Measurements from ENCODE around the gene GAB3. TPM values are rescaled to one million over a fixed set of nuclear protein-coding genes. Genes with fewer than 3 reads are reported as not detected.

Gene GAB3
- total RNA-seq, 4 donors from 2014 or later: 0.92 to 2.2 (median 1.1) TPM

- no peak for ATAC-seq
- no peaks in the 10 kb centered on the region for H3K27me3 ChIP-seq
- no peak overlapping the region for H3K4me3 ChIP-seq
- no peaks in the 10 kb centered on the region for H3K36me3 ChIP-seq
- TF ChIP-seq CTCF (IDR thresholded peaks at IDR 0.05 in 4 of 5, conservative IDR thresholded peaks at IDR 0.05 in 1 of 5) (no peak), POLR2A (IDR thresholded peaks at IDR 0.05) (no peak)
- no peak for DNase-seq
- no peak overlapping the region for H3K27ac ChIP-seq
- in situ Hi-C loops (cut with MboI; ENCODE audit: low sequenced_read_pairs in 4 of 4) (no loop called here), intact Hi-C loops (cut with DNase I; ENCODE audit: low total_unique reads) (no loop called here)
- H3K9me3 ChIP-seq: no peaks in the 10 kb centered on the region
- no peaks in the 10 kb centered on the region for H3K4me1 ChIP-seq
Observed at GRCh38 chrX:154793084-154793795, 42.4 kb upstream of the GAB3 start.

- in situ Hi-C loops (cut with MboI; ENCODE audit: low sequenced_read_pairs in 4 of 4) (no loop called here), intact Hi-C loops (cut with DNase I; ENCODE audit: low total_unique reads) (no loop called here)
- no peak overlapping the region for H3K27ac ChIP-seq
- no peaks in the 10 kb centered on the region for H3K4me1 ChIP-seq
- ATAC-seq: no peak
- H3K27me3 ChIP-seq: no peaks in the 10 kb centered on the region
- no peaks in the 10 kb centered on the region for H3K36me3 ChIP-seq
- TF ChIP-seq CTCF (IDR thresholded peaks at IDR 0.05 in 4 of 5, conservative IDR thresholded peaks at IDR 0.05 in 1 of 5) (no peak), POLR2A (IDR thresholded peaks at IDR 0.05) (no peak)
- no peak overlapping the region for H3K4me3 ChIP-seq
- H3K9me3 ChIP-seq: no peaks in the 10 kb centered on the region
- no peak for DNase-seq
Observed at GRCh38 chrX:154791939-154792338, 41.1 kb upstream of the GAB3 start.

GRCh38 chrX:154791467-154791866 lies 40.6 kb upstream of the GAB3 start:
- DNase-seq: no peak
- Histone ChIP-seq H3K4me3 (no peak overlapping the region), H3K27me3 (no peaks in the 10 kb centered on the region), H3K27ac (no peak overlapping the region), H3K4me1 (no peaks in the 10 kb centered on the region), H3K9me3 (no peaks in the 10 kb centered on the region), H3K36me3 (no peaks in the 10 kb centered on the region)
- intact Hi-C loops (cut with DNase I; ENCODE audit: low total_unique reads) (no loop called here), in situ Hi-C loops (cut with MboI; ENCODE audit: low sequenced_read_pairs in 4 of 4) (no loop called here)
- TF ChIP-seq CTCF (IDR thresholded peaks at IDR 0.05 in 4 of 5, conservative IDR thresholded peaks at IDR 0.05 in 1 of 5) (no peak), POLR2A (IDR thresholded peaks at IDR 0.05) (no peak)
- no peak for ATAC-seq

- Histone ChIP-seq H3K9me3 (no peaks in the 10 kb centered on the region), H3K27me3 (no peaks in the 10 kb centered on the region), H3K4me1 (no peaks in the 10 kb centered on the region), H3K4me3 (no peak overlapping the region), H3K36me3 (no peaks in the 10 kb centered on the region), H3K27ac (no peak overlapping the region)
- DNase-seq: no peak
- in situ Hi-C loops (cut with MboI; ENCODE audit: low sequenced_read_pairs in 4 of 4): no loop called here
- no peak for ATAC-seq
- intact Hi-C loops (cut with DNase I; ENCODE audit: low total_unique reads): no loop called here
- no peak for TF ChIP-seq CTCF (IDR thresholded peaks at IDR 0.05 in 4 of 5, conservative IDR thresholded peaks at IDR 0.05 in 1 of 5)
- TF ChIP-seq POLR2A (IDR thresholded peaks at IDR 0.05): no peak
Observed at GRCh38 chrX:154785716-154786115, 34.8 kb upstream of the GAB3 start.

All from gastrocnemius medialis (tissue), 4 donors.